HG03039 (cell line): ENCODE results near the gene PDE4D.

ENCODE experiments used
- ATAC-seq: cut with Tn5 transposase; IDR thresholded peaks from one replicate; pipeline ENCODE4 v1.9.1; 2021; ENCODE audit warnings: mild to moderate bottlenecking, moderate library complexity; ENCODE audit not compliant: unreplicated experiment

PDE4D gene

GRCh38 chr5:59560553-59560952, 333.0 kb downstream of the PDE4D start:
- no peak for ATAC-seq

- ATAC-seq: no peak
Measured at GRCh38 chr5:59559847-59560246, 333.7 kb downstream of the PDE4D start.

- ATAC-seq: no peak
Measured at GRCh38 chr5:59559323-59559722, 334.2 kb downstream of the PDE4D start.

GRCh38 chr5:59558501-59558900, 335.0 kb downstream of the PDE4D start:
- ATAC-seq: no peak

GRCh38 chr5:59557572-59557971, 336.0 kb downstream of the PDE4D start:
- ATAC-seq: no peak

- ATAC-seq: no peak
Measured at GRCh38 chr5:59555596-59555995, 337.9 kb downstream of the PDE4D start.

- no peak for ATAC-seq
Measured at GRCh38 chr5:59554501-59554900, 339.0 kb downstream of the PDE4D start.

- ATAC-seq: no peak
Measured at GRCh38 chr5:59553992-59554391, 339.5 kb downstream of the PDE4D start.

GRCh38 chr5:59548807-59549357, 344.6 kb downstream of the PDE4D start:
- no peak for ATAC-seq

GRCh38 chr5:59547731-59548130, 345.8 kb downstream of the PDE4D start:
- ATAC-seq: no peak

GRCh38 chr5:59544573-59544972, 349.0 kb downstream of the PDE4D start:
- no peak for ATAC-seq

- no peak for ATAC-seq
Measured at GRCh38 chr5:59543821-59544442, 349.6 kb downstream of the PDE4D start.

- ATAC-seq: no peak
Measured at GRCh38 chr5:59542851-59543820, 350.4 kb downstream of the PDE4D start.

- ATAC-seq: no peak
Measured at GRCh38 chr5:59542306-59542705, 351.2 kb downstream of the PDE4D start.

GRCh38 chr5:59540366-59540765, 353.2 kb downstream of the PDE4D start:
- no peak for ATAC-seq

- no peak for ATAC-seq
Measured at GRCh38 chr5:59538750-59539121, 354.8 kb downstream of the PDE4D start.

- ATAC-seq: no peak
Measured at GRCh38 chr5:59537961-59538749, 355.4 kb downstream of the PDE4D start.

GRCh38 chr5:59536875-59537274, 356.7 kb downstream of the PDE4D start:
- ATAC-seq: no peak

- no peak for ATAC-seq
Measured at GRCh38 chr5:59535561-59535960, 358.0 kb downstream of the PDE4D start.

GRCh38 chr5:59533730-59534108, 359.8 kb downstream of the PDE4D start:
- no peak for ATAC-seq
